ENCODE results near the gene MRPL45.

- TF ChIP-seq CTCF (IDR thresholded peaks at IDR 0.05; ENCODE audit: low read depth, low read length, missing input control): no peak
- no peak for TF ChIP-seq GABPA (IDR thresholded peaks at IDR 0.05 in 1 of 2, conservative IDR thresholded peaks at IDR 0.05 in 1 of 2)
- TF ChIP-seq, protein P1, sequence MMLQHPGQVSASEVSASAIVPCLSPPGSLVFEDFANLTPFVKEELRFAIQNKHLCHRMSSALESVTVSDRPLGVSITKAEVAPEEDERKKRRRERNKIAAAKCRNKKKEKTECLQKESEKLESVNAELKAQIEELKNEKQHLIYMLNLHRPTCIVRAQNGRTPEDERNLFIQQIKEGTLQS (IDR thresholded peaks at IDR 0.05): no peak
- TF ChIP-seq MAX (IDR thresholded peaks at IDR 0.05): no peak
- no peak for TF ChIP-seq ZBTB33 (IDR thresholded peaks at IDR 0.05)
- no peak for TF ChIP-seq TAF1 (conservative IDR thresholded peaks at IDR 0.05)
- TF ChIP-seq HNF4G (IDR thresholded peaks at IDR 0.05): no peak
- no peak for TF ChIP-seq RXRA (IDR thresholded peaks at IDR 0.05)
Observed at GRCh38 chr17:38355251-38355650, 58.3 kb downstream of the MRPL45 start.

All from liver (tissue), 3 donors.